CD4-positive, alpha-beta T cell treated with Interleukin-2 at 100 ng/mL for 4 hours (primary cell): ENCODE measurements around the gene CHST11.

Source experiments
- DNase-seq: peaks from one replicate; pipeline ENCODE4 v3.0.0-alpha.2; 2020; ENCODE audit warnings: low spot score

The CHST11 gene

DNA sequence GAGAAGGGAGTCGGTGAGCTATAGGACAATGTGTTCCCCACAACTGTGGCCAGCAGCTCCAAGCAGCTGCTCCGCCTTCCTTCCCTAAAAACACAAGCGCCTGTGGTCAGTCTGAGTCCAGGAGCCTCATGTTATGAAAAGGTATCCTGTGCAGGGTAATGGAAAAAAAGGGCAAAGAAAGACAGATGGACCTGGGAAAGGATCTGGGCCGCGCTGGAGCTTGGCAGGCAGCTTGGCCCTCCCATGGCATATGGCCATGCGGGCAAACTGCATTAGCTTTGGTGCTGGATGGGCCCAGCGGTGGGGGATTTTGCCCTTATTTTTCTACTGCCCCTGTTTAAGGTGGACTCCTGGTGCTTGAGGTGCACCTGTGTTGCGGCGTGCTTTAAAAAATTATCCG lies 23.7 kb upstream of the CHST11 start:
- DNase-seq: no peak

GRCh38 chr12:104434129-104434528 lies 22.6 kb upstream of the CHST11 start:
- DNase-seq: no peak

DNA sequence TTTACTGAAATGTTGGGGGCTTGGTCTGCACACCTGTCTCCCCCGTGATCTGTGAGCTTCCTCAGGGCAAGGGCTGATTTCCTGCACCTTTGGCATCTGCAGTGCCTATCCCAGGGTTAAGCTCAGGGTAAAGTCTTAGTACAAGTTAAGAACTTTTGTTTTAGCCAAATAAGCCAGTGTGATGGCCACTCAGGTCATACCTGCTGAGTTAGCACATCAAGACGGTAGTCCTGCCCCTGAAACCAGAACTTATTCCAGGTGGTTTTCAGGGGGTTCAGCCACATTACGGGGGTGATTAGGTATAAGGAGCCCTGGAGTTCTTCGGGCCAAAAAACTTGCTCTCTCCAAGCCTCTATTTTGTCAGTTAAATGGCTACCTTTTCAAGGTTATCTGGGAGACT lies 21.6 kb upstream of the CHST11 start:
- no peak for DNase-seq

DNA sequence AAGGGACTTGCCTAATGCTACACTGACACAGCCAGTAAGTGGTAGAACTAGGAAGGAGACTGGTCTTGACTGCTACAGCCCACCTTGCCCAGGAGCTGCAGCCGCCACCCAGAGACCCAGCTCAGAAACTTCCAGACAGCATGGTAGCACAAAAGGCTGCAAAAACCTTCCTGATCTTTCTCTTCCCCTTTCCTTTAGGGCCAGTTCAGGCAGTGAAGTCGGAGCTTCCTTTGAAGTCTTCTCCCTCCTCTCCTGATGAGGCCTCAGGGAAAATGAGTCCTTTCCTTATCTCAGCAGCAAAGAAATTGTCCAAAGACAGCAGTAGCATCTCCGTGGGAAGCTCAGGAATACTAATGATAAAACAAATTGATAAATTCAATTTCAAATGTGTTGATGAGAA lies 21.0 kb upstream of the CHST11 start:
- DNase-seq: no peak

DNA sequence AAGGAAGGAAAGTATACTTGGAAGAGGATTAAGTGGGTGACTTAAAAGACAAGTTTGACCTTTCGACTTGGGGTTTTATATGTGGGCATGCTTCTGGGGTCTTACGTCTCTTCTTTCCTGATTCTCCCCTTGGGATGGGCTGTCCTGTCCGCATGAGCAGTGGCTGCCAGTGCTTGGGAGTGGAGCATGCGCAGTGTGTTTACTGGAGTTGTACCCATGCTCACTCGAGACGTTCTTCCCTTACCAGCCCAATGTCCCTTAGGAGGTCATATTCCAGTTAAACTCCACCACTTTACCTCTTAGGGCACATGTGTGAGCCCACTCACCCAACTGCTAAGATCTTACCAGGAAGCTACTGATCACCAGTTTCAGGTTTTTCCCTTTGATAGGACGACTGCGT lies 20.0 kb upstream of the CHST11 start:
- no peak for DNase-seq

DNA sequence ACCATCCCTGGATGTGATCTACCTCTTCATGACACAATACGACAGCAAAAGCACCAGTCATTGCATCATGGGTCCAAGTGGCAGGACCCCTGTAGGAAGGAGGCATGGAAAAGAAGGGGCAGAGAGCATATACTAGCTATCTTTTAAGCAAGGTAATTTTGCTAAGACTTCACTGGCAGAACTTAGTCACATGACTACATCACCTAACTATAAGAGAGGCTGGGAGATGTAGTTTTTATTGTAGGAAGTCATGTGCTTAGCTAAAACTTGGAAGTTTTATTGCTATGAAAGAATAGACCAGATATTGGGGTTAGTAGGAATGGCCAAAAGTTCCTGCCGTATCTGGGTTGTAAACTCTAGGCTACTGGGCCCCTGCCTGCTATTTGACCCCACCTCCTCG lies 18.6 kb upstream of the CHST11 start:
- DNase-seq: no peak

DNA sequence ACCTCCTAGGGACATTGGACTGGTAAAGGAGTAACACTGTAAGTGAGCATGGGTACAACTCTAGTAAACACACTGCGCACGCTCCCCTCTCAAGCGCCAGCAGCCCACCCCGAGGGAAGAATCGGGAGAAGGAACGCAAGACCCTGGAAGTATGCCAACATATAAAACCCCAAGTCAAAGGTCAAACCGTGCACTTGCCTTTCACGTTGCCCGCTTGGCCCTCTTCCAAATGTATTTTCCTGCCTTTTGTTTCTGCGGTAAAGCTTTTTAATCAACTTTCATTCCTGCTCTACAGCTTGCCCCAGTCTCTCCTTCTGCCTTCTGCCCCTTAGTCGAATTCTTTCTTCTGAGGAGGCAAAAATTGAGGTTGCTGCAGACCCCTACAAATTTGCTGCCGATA lies 17.6 kb upstream of the CHST11 start:
- no peak for DNase-seq

DNA sequence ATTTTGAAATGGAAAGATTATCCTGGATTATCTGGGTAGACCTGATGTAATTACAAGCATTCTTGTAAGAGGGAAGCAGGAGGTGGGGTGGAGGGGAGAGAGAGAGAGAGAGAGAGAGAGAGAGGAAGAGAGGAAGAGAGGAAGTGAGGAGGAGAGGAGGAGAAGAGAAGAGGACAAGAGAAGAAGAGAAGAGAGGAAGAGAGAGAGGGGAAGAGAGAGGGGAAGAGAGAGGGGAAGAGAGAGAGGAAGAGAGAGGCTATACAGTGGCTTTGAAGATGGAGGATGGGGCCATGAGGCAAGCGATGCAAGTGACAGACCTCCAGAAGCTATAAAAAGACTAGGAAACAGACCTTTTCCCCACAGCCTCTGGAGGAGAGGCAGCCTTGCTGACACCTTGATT lies 13.7 kb upstream of the CHST11 start:
- no peak for DNase-seq

GRCh38 chr12:104446646-104447421 lies 9.9 kb upstream of the CHST11 start:
- no peak for DNase-seq

DNA sequence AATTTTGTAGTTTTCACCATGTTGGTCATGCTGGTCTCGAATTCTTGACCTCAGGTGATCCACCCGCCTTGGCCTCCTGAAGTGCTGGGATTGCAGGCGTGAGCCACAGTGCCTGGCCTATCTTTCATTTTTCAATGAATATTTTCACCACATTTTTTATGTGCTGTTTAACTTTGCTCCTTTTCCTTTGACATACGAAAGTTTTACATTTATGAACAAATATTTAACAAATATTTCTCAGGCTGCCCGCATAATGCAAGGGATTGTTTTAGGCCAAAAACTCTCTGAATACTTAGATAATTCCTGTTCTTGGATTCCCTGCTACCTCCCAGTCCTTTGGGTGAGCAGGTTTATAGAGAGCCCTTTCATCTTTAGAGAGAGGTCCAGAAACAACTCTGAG lies 8.7 kb upstream of the CHST11 start:
- no peak for DNase-seq

DNA sequence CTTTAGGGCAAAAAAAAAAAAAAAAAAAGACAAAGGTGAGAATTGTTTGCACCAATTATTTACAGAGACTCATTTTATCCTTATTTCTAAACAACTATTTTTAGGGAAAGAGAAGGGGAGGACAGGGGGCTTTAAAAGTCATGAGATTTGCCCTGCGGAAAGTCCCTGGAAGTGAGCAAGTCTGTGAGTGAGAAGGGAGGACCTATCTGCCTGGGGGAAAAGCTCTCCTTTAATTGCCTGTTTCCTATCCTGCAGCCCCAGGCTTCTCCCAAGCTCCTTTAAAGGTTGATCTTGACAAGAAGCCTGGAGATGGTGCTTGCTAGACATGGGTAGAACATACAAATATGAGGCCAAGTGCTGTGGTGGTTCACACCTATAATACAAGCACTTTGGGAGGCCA lies 8.3 kb upstream of the CHST11 start:
- no peak for DNase-seq

GRCh38 chr12:104450700-104451099 lies 6.0 kb upstream of the CHST11 start:
- DNase-seq: no peak

DNA sequence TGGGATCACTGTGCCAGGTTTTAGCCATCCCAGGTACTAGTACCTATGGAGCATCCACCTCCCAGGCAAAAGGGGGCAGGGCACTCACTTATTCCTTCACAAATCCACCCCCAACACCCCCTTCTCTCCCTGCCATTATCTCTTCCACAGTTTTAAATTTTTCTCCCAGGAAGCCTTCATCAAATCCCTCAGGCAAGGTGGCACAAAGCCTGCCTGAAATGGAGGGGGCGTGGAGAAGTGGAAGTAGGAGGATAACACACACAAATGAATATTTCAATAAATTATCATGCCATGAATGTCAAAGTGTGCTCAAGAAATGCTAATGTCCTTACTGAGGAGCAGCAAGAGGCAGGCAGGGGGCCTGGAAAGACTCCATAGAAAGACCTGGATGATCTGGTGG lies 4.7 kb upstream of the CHST11 start:
- no peak for DNase-seq

GRCh38 chr12:104453133-104453532 lies 3.6 kb upstream of the CHST11 start:
- DNase-seq: no peak

DNA sequence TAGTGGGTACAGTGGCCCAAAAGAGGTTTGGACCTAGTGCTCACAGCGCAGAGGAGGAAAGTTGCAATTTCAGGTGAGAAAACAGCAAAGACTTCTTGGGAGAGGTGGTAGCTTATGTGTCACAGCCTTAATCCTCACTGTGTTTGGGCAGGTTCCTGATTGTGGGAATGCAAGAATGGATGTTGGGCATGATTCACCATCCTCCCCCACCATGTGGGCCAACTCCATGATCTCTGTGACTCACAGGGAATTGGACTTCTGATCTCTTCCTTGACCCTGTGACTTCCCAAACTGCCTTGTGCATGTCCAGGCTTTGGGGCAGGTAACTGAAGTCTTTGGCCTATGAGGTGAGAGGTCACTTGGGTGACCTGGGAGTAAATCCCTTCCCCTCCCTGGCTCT lies 1.8 kb upstream of the CHST11 start:
- DNase-seq: no peak

- DNase-seq: no peak
These were observed 951 bp upstream of the CHST11 start for GRCh38 chr12:104455578-104456416.

- peak; percentile 55 for DNase-seq
These were observed 400 bp downstream of the CHST11 start for GRCh38 chr12:104456950-104457745.

GRCh38 chr12:104457746-104458693 lies 1.3 kb downstream of the CHST11 start:
- DNase-seq: peak; percentile 55

GRCh38 chr12:104458694-104459367 lies 2.1 kb downstream of the CHST11 start:
- DNase-seq: no peak

- DNase-seq: no peak
These were observed 2.7 kb downstream of the CHST11 start for GRCh38 chr12:104459368-104459909.
